Measurements from ENCODE around the gene ZBTB5.

DNA sequence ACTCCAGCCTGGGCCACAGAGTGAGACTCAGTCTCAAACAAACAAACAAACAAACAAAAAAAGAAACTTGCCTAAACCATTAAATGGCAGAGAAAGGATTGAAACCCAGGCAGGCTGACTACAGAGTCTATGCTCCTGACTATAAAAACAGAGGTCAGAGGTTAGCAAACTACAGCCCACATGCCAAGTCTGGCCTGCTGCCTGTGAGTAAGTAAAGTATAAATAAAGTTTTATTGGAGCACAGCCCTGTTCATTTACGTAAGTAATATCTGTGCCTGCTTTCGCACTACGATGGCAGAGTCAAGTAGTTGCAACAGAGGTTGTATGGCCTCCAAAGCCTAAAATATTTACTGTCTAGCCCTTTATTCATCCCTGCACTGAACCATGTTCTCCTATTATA, 32.1 kb upstream of the ZBTB5 start:
- TF ChIP-seq, protein P1, sequence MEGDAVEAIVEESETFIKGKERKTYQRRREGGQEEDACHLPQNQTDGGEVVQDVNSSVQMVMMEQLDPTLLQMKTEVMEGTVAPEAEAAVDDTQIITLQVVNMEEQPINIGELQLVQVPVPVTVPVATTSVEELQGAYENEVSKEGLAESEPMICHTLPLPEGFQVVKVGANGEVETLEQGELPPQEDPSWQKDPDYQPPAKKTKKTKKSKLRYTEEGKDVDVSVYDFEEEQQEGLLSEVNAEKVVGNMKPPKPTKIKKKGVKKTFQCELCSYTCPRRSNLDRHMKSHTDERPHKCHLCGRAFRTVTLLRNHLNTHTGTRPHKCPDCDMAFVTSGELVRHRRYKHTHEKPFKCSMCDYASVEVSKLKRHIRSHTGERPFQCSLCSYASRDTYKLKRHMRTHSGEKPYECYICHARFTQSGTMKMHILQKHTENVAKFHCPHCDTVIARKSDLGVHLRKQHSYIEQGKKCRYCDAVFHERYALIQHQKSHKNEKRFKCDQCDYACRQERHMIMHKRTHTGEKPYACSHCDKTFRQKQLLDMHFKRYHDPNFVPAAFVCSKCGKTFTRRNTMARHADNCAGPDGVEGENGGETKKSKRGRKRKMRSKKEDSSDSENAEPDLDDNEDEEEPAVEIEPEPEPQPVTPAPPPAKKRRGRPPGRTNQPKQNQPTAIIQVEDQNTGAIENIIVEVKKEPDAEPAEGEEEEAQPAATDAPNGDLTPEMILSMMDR (conservative IDR thresholded peaks at IDR 0.05; ENCODE audit: low read depth, low read length), result no peak
- no peak for TF ChIP-seq EZH2phosphoT487 (IDR thresholded peaks at IDR 0.05; ENCODE audit: borderline replicate concordance, low read length)
- TF ChIP-seq EZH2 (IDR thresholded peaks at IDR 0.05; ENCODE audit: low read length, unreplicated experiment), result no peak

All from PC-3 (cell line).